Retinal pigment epithelial cell (primary cell): ENCODE measurements around the gene NAPEPLD.
"Not testable (repeated sequence)": the region's sequence is repeated elsewhere in the genome, so short reads cannot be mapped to it uniquely, and the experiment has no call there.

Experiments used
- DNase-seq: peaks from one replicate; pipeline ENCODE4 v3.0.0-alpha.2; 2010; ENCODE audit warnings: low read depth
- H3K4me3 ChIP-seq: 2 replicates; pipeline ENCODE4 v1.5.1; 2011; ENCODE audit warnings: mild to moderate bottlenecking, low read length, control low read depth, moderate library complexity
- TF ChIP-seq, protein P1 (sequence below): conservative IDR thresholded peaks from 2 replicates; pipeline ENCODE4 v1.5.1; 2011; ENCODE audit warnings: low read depth, low read length, control low read depth, inconsistent platforms

Gene NAPEPLD

DNA sequence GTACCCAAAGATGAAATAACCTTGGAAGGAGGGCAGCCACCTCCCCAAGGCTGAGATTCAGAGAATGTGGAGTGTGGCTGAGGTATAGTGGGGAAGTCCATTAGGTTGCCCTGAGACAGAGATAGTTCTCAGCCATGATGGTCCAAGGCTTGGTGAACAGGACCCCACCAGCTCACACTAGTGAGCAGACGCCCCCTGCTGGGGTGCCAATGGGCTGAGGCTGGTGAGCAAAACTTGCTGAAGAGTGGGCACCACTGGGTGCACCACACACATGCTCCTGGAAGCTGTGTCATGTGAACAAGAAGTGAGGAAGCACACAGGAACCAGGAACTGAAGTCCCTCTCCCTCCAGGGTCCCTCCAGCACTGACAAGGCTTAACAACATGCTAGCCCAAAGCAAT, 83.2 kb downstream of the NAPEPLD start:
- no peak for DNase-seq
- TF ChIP-seq, protein P1, sequence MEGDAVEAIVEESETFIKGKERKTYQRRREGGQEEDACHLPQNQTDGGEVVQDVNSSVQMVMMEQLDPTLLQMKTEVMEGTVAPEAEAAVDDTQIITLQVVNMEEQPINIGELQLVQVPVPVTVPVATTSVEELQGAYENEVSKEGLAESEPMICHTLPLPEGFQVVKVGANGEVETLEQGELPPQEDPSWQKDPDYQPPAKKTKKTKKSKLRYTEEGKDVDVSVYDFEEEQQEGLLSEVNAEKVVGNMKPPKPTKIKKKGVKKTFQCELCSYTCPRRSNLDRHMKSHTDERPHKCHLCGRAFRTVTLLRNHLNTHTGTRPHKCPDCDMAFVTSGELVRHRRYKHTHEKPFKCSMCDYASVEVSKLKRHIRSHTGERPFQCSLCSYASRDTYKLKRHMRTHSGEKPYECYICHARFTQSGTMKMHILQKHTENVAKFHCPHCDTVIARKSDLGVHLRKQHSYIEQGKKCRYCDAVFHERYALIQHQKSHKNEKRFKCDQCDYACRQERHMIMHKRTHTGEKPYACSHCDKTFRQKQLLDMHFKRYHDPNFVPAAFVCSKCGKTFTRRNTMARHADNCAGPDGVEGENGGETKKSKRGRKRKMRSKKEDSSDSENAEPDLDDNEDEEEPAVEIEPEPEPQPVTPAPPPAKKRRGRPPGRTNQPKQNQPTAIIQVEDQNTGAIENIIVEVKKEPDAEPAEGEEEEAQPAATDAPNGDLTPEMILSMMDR = peak; percentile 67
- no peak overlapping the region for H3K4me3 ChIP-seq

DNA sequence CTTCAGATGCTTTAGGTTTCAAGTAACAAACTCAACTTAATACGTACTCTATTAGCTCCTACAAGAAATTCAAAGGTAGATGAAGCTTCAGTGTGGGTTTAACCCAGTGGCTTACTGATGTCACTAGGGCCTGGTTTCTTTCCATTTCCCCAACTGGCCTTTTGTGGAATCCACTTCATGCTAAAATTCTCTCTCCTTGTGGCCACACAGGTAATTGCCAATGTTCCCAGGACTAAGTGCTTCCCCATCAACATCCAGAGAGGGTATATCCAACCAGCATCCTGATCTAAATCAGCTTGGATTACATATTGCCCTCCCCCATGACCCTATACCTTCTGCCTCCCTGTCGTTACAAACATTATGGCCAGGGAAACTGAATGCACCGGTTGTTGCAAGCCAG, 85.0 kb downstream of the NAPEPLD start:
- DNase-seq = no peak
- TF ChIP-seq, protein P1 = peak; percentile 2
- no peak overlapping the region for H3K4me3 ChIP-seq

DNA sequence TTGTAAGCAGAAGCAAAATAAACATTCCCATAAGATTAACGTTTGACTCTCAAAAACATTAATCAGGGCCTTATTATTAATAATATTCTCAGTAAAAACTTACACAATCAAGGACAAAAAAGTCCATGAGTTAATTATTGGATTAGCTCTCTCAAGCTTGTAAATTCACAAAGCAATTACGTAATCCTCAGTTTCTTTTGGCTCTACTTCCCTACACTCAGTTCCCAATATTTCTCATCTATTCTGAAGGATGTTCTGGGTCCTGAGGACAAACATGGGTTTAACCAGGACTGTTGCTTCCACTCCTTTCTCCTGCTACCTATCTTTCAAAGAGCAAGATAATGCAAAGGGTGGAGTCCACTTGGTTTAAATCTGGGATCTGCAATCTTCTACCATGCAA, 89.4 kb downstream of the NAPEPLD start:
- TF ChIP-seq, protein P1 = no peak
- DNase-seq = peak; percentile 37
- no peak overlapping the region for H3K4me3 ChIP-seq

DNA sequence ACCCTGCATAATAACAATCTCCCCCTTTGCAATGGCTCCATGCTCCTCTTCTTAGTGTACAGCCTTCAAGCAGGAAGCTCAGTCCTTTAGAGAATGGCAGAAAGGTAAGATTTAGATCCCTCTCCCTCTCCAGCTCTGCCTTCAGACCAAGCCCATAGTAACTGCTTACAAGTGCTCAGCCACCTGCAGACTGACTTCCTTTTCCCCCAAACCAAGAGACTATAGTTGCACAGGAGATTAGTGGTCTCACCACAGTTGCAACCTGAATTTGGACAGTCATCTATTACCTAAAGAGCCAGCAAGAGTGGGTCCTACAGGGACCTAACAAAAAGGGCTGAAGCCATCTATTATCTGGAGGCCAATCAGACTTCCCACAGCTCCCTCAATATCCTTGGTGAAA, 90.8 kb downstream of the NAPEPLD start:
- DNase-seq = no peak
- TF ChIP-seq, protein P1 = no peak
- H3K4me3 ChIP-seq = no peak overlapping the region

DNA sequence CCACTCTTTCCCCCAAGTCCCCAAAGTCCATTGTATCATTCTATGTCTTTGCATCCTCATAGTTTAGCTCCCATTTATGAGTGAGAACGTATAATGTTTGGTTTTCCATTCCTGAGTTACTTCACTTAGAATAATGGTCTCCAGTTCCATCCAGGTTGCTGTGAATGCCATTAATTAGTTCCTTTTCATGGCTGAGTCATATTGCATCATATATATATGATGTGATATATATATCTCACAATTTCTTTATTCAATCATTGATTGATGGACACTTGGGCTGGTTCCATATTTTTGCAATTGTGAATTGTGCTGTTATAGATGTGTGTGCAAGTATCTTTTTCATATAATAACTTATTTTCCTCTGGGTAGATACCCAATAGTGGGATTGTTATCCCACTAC, 92.9 kb downstream of the NAPEPLD start:
- DNase-seq, H3K4me3 ChIP-seq: not testable (repeated sequence)

DNA sequence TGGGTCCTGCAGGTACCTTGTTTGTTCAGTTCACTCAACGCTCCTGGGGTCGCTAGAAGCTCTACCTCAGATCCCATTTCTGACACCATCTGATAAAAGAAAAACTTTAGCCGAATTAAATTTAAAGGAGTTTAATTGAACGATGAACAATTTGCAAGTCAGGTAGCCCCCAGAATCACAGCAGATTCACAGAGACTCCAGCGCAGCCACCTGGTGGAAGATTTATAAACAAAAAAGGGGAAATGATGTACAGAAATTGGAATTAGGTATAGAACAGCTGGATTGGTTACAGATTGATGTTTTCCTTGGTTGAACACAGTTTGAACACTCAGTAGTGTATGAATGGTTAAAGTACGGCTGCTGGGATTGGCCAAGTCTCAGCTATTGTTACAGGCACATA, 97.4 kb downstream of the NAPEPLD start:
- DNase-seq = no peak
- no peak overlapping the region for H3K4me3 ChIP-seq
- TF ChIP-seq, protein P1 = no peak
